Right ventricle myocardium superior (tissue), 1 donor: ENCODE measurements around the gene UBE2QL1. TPM values are rescaled to one million over a fixed set of nuclear protein-coding genes. Genes with fewer than 3 reads are reported as not detected.
A peak's percentile ranks its signal among the peaks of the same experiment; 100 is the strongest.

ENCODE experiments used
- ATAC-seq: fragments of 200-7000 bp; cut with Tn5 transposase; one replicate; pipeline ENCODE4 v1.9.1; 2020; ENCODE audit warnings: mild to moderate bottlenecking; ENCODE audit not compliant: poor library complexity
- DNase-seq: peaks from one replicate; pipeline ENCODE4 v3.0.0-alpha.2; 2020
- intact Hi-C: fragments of 100-400 bp; cut with DNase I; formaldehyde crosslinking; loops from one replicate; pipeline ENCODE4 v1.11.2; 2022
- total RNA-seq: library from RNA; stranded (reverse); fragmentation: NEBNext Ultra II Directional; extraction: Animal tissue kit (Norgen Biotek cat#: 25700); gene quantifications from one replicate; pipeline ENCODE4 v1.2.1, GENCODE V29; 2021
- donor health status: DM: no; HTN: yes; CAD: no; lungs with severe emphysema.

UBE2QL1 gene
- total RNA-seq, 1 donor from 2014 or later = 22.8 TPM

DNA sequence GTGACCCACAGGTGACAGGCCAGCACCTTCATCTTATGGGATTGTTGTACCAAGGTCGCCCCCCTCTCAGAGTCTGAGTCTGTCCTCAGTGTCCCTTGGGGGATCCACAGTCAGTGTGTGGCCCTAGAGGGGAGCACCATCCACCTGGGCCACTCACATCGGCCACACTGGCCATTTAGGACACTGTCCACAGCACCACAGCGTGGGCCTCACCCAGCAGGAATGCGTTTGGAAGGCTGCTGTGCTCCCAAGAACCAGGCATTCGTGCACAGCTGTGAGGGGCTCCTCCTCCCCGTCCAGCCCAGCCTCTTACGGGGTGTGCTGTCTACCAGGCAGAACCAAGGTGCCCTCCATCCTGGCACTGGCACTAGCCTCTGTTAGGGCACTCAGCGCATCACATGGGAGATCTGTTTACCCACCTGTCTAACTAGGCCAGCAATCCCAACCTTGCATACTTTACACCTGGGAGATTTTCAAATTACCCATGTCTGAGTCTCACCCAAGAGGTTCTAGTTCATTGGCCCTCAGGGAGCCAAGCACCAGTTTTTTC lies 24.5 kb upstream of the UBE2QL1 start:
- no peak for DNase-seq
- ATAC-seq = no peak
- intact Hi-C loops = no loop called here

- no peak for DNase-seq
- intact Hi-C loops = no loop called here
- no peak for ATAC-seq
These were observed 24.0 kb upstream of the UBE2QL1 start for GRCh38 chr5:6424700-6425099.

GRCh38 chr5:6427694-6428093 lies 21.0 kb upstream of the UBE2QL1 start:
- DNase-seq (no peak), ATAC-seq (no peak)
- intact Hi-C loops = no loop called here

DNA sequence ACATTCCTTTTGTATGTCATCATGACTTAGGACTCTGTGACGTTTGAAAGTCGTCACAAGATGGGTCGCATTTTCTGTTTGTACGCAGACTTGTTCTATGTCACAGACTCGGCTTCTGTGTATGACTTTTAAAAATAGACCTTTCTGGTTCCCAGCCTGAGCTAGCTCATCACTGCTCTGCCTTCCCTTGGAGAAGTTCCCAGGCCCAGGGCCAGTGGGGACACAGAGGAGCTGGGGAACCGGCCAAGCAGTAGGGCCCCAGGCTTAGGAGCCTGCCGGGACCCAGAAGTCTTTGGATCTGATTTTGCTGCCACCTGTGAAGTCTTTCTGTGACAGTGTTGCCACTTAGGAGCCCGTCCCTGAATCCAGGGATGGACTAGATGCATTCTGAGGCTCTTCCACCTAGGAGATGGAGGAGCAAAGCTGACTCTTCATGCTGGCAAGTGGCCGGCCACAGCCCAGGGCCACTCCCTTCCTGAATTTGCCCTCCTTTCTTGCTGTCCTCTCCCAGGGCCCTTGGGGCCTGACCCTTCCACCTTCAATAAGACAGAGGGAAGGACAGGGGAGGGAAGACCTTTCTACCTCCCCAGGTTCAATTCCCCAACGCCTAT lies 18.1 kb upstream of the UBE2QL1 start:
- ATAC-seq (peak; percentile 94), DNase-seq (peak; percentile 81)
- intact Hi-C loops = loop anchor here (10.0 kb wide), 1 partner anchor 136 kb away; no protein-coding TSS in a partner anchor

GRCh38 chr5:6431214-6432195 lies 17.2 kb upstream of the UBE2QL1 start:
- ATAC-seq (peak; percentile 82), DNase-seq (no peak)
- intact Hi-C loops = loop anchor here (10.0 kb wide), 1 partner anchor 137 kb away; no protein-coding TSS in a partner anchor

- ATAC-seq (no peak), DNase-seq (no peak)
- intact Hi-C loops = loop anchor here (10.0 kb wide), 1 partner anchor 137 kb away; no protein-coding TSS in a partner anchor
These were observed 16.5 kb upstream of the UBE2QL1 start for GRCh38 chr5:6432206-6432605.

- intact Hi-C loops = loop anchor here (10.0 kb wide), 1 partner anchor 140 kb away; no protein-coding TSS in a partner anchor
- ATAC-seq = no peak
- DNase-seq = no peak
These were observed 13.9 kb upstream of the UBE2QL1 start for GRCh38 chr5:6434731-6435130.

DNA sequence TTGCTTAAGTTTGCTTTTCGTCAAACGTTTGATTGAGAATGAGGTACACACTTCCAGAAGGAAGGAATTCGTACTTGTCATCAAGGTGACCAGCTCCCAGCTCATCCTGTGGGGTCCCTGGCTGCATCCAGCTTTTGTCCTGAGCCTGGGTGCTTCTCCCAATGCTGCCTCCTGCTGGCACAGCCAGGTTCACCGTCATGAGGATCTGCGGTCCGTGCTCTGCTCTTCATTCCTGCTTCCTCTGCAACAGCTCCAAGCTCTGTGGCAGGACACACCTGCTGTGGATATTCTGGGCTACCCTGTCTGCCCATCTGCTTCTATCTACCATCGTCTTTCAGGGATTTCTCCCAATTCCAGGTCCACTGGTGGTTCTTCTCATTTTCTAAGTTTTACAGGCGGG lies 13.3 kb upstream of the UBE2QL1 start:
- intact Hi-C loops = loop anchor here (10.0 kb wide), 1 partner anchor 141 kb away; no protein-coding TSS in a partner anchor

DNA sequence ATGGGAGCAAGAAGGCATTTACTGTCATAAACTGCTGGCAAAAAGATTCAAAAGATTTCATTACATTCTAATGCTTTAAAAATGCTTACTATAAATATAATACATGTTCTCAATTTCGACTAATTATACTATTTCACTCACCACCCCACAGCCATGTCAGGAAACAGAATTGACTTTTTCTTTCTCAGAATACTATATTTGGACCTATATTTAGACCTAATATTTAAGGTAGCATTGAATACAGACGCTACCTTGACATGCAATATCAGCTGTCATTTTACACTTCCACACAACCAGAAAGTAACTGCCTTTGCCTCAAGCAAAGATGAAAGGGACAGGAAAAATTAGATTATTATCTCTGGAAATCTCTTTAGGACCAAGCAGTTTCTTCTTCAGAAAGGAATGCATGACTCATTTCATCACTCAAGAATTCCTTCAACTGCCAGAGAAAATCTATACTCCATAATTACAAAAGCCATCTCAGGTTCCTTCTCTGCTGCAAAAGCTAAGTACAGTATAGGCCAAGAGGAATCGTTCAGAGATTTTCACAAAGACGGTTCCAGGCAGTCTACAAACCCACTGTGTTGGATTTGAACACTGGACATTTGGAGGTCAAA lies 11.8 kb upstream of the UBE2QL1 start:
- intact Hi-C loops = loop anchor here (10.0 kb wide), 1 partner anchor 142 kb away; no protein-coding TSS in a partner anchor
- ATAC-seq (no peak), DNase-seq (no peak)

More for the DNA sequence above, 13.3 kb upstream of the UBE2QL1 start:
- DNase-seq (peak; percentile 49), ATAC-seq (no peak)

- intact Hi-C loops = loop anchor here (10.0 kb wide), 1 partner anchor 145 kb away; no protein-coding TSS in a partner anchor
- no peak for ATAC-seq
- DNase-seq = no peak
These were observed 8.8 kb upstream of the UBE2QL1 start for GRCh38 chr5:6439588-6440550.

GRCh38 chr5:6442333-6442732 lies 6.3 kb upstream of the UBE2QL1 start:
- ATAC-seq = no peak
- intact Hi-C loops = no loop called here
- DNase-seq = no peak

GRCh38 chr5:6443326-6443725 lies 5.3 kb upstream of the UBE2QL1 start:
- intact Hi-C loops = no loop called here
- no peak for ATAC-seq
- DNase-seq = no peak

- intact Hi-C loops = loop anchor here (5.0 kb wide), 1 partner anchor 64 kb away; no protein-coding TSS in a partner anchor
- no peak for DNase-seq
- no peak for ATAC-seq
These were observed 2.6 kb upstream of the UBE2QL1 start for GRCh38 chr5:6446042-6446441.

DNA sequence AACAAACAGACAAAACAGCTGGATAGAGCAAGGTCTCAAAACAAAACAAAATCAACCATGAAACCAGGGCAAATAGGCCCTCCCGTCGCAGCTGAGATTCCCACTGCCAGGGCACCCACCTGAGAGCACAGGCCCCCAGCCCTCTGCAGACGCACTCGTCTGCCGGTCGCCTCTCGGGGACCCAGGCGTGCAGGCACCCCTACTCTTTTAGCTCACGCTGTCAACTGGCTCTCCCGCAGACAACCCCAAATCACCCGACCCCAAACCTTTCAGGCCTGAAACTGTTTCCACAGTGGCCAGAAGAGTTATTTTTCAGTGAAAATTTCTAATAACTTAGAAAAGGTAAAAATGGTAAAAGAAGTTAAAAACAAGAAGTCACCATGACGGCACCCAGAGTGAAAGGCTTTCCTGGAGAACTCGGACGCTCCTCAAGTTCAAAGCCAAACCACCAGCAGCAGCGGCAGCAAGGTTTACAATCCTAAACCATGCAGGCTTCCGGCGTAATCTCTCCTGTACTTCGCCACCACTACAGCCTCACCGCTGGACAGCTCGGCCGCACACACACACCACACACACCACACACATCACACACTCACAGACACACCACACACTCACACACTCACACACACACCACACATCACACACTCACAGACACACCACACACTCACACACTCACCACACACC lies 1.9 kb upstream of the UBE2QL1 start:
- no peak for DNase-seq
- intact Hi-C loops = loop anchor here (5.0 kb wide), 1 partner anchor 64 kb away; no protein-coding TSS in a partner anchor
- ATAC-seq = no peak

DNA sequence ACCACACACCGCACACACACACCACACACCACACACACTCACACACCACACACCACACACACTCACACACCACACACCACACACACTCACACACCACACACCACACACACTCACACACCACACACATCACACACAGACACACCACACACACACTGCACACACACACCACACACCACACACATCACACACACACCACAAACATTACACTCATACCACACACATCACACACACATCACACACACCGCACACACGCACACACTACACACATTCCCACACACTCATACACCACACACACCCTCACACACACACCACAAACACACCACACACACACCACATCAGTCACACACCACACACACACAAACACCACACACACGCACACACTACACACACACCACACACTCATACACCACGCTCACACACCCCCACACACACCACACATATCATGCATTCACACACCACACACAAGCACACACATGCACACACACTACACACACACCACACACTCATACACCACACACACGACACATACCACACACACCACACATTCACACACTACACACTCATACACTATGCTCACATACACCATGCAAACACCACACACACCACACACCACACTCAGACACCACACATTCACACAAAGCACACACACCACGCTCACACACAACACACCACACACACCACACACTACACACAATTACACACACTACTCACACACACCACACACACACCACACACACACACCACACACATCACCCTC lies 1.1 kb upstream of the UBE2QL1 start:
- DNase-seq = no peak
- intact Hi-C loops = loop anchor here (5.0 kb wide), 1 partner anchor 65 kb away; no protein-coding TSS in a partner anchor
- ATAC-seq = no peak

DNA sequence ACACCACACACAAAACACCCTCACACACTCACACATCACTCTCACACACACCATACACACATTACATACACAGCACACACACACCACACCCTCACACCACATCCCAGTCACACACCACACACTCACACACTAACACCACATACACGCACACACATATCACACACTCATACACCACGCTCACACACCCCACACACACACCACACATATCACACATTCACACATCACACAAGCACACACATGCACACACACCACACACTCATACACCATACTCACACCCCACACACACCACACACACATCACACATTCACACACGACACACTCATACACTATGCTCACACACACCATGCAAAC lies 543 bp upstream of the UBE2QL1 start:
- DNase-seq (no peak), ATAC-seq (no peak)
- intact Hi-C loops = loop anchor here (5.0 kb wide), 1 partner anchor 66 kb away; no protein-coding TSS in a partner anchor
